Esophagus muscularis mucosa (tissue), 4 donors: ENCODE measurements around the gene ZKSCAN3. TPM values are rescaled to one million over a fixed set of nuclear protein-coding genes. Genes with fewer than 3 reads are reported as not detected.
A peak's percentile ranks its signal among the peaks of the same experiment; 100 is the strongest.
"Not testable (repeated sequence)": the region's sequence is repeated elsewhere in the genome, so short reads cannot be mapped to it uniquely, and the experiment has no call there.

ENCODE experiments used
- DNase-seq: peaks from one replicate; pipeline ENCODE4 v3.0.0-alpha.2; 2017; ENCODE audit errors: extremely low spot score
- H3K27ac ChIP-seq, 4 donors: fragments of 200-600 bp; sonication (generic); replicated peaks in 1 of 4; 1 replicate in 3 of 4; 2 replicates in 1 of 4; pipeline ENCODE4 v1.5.1; 2016 to 2019; ENCODE audit warnings: mild to moderate bottlenecking in 1 of 4
- H3K27me3 ChIP-seq, 4 donors: fragments of 200-600 bp; sonication (generic); one replicate each; pipeline versions ENCODE4 v1.5.1 to v1.6.0; 2016 to 2019
- H3K36me3 ChIP-seq, 4 donors: fragments of 200-600 bp; sonication (generic); one replicate each; pipeline ENCODE4 v1.5.1; 2016 to 2019
- H3K4me1 ChIP-seq, 4 donors: fragments of 200-600 bp; sonication (generic); one replicate each; pipeline ENCODE4 v1.5.1; 2016 to 2019
- H3K4me3 ChIP-seq, 4 donors: fragments of 200-600 bp; sonication (generic); 1 replicate in 2 of 4; 2 replicates in 2 of 4; pipeline ENCODE4 v1.5.1; 2016 to 2019; ENCODE audit warnings: mild to moderate bottlenecking in 4 of 4, moderate library complexity in 1 of 4
- H3K9me3 ChIP-seq, 4 donors: fragments of 200-600 bp; sonication (generic); 1 replicate in 3 of 4; 2 replicates in 1 of 4; pipeline ENCODE4 v1.5.1; 2016 to 2019
- EP300 ChIP-seq: sonication (generic); formaldehyde crosslinking; IDR thresholded peaks from one replicate; pipeline ENCODE4 v1.6.1; 2017; ENCODE audit warnings: antibody characterized with exemption
- POLR2A ChIP-seq: fragments of 450-650 bp; IDR thresholded peaks from one replicate; pipeline ENCODE4 v1.6.1; 2017; ENCODE audit warnings: antibody characterized with exemption, moderate library complexity, mild to moderate bottlenecking, low read depth
- POLR2AphosphoS5 ChIP-seq, 2 donors: sonication (generic); formaldehyde crosslinking; IDR thresholded peaks; one replicate each; pipeline ENCODE4 v1.6.1; 2017; ENCODE audit warnings: antibody characterized with exemption in 2 of 2
- WGBS: methylation state at CpG from one replicate; pipeline ENCODE4 v1.1.5; 2018; 5-methylcytosine and 5-hydroxymethylcytosine counted together
- intact Hi-C: fragments of 100-400 bp; cut with DNase I; formaldehyde crosslinking; loops from one replicate; pipeline ENCODE4 v1.15.1; 2023
- total RNA-seq, 4 donors: library from RNA; depleted of rRNA; stranded (reverse); fragments of >200 nt; gene quantifications; one replicate each; pipeline versions ENCODE4 v1.1.0 to v1.2.1, GENCODE V29; 2016
- TF ChIP-seq, protein P1 (sequence below), 3 experiments: fragments of 200-600 bp in 2 of 3; fragments of 450-650 bp in 1 of 3; sonication (generic) in 2 of 3; IDR thresholded peaks; one replicate each; pipeline ENCODE4 v1.5.1; 2017 to 2019; ENCODE audit warnings: antibody characterized with exemption in 3 of 3, mild to moderate bottlenecking in 2 of 3, moderate library complexity in 1 of 3

ZKSCAN3 gene
- total RNA-seq, 4 donors from 2014 or later = 2.8 to 10.4 (median 6.4) TPM

DNA sequence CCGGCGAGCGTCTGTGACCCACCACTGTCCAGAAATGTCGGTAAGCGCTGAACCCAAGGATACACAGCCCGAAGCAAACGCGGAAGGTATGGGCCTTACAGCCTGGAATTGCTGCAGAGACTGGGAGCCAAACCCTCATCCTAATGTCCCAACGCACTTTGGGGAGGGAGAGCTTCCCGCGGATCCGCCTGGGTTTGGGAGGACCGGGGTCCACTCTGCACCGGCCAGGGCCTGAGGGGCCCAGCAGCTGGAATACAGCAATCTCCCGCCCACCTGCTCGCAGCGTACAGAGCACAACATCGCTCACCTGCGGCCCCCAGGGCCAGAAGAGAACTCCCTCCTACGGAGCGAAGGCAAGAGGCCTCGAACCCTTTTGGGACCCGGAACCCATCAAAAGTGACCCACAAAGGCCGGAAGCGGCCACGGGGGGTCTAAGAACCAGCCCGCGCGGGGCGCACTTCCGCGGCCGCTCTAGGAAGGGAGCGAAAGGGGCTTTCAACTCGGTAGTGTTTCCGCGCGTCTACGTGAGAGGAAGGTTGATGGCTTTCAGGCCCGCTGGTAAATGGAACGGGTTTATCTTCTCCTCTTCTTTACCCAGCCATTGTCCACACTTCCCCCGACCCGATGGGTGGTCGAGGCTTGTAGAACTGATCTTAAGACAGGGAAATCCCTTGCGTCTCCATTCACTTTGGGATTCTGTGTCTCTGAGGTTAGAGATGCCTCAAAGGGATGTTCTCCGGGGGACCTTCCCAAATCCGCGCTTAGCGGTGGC, 49.8 kb downstream of the ZKSCAN3 start, which contains the start of gene ZSCAN12:
Gene ZSCAN12, minus strand, starts transcription at position 398 of the 772 bp plus-strand sequence. CDS start 1,342 bp downstream, outside the sequence.
- TF ChIP-seq POLR2AphosphoS5 (IDR thresholded peaks at IDR 0.05) = peak; percentile 65 to 77
- no peak for TF ChIP-seq POLR2A
- TF ChIP-seq, protein P1, sequence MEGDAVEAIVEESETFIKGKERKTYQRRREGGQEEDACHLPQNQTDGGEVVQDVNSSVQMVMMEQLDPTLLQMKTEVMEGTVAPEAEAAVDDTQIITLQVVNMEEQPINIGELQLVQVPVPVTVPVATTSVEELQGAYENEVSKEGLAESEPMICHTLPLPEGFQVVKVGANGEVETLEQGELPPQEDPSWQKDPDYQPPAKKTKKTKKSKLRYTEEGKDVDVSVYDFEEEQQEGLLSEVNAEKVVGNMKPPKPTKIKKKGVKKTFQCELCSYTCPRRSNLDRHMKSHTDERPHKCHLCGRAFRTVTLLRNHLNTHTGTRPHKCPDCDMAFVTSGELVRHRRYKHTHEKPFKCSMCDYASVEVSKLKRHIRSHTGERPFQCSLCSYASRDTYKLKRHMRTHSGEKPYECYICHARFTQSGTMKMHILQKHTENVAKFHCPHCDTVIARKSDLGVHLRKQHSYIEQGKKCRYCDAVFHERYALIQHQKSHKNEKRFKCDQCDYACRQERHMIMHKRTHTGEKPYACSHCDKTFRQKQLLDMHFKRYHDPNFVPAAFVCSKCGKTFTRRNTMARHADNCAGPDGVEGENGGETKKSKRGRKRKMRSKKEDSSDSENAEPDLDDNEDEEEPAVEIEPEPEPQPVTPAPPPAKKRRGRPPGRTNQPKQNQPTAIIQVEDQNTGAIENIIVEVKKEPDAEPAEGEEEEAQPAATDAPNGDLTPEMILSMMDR (IDR thresholded peaks at IDR 0.05) = peak; percentile 31 to 53 (median 52)
- peak; percentile 93 for DNase-seq
- 1% methylated on average over 25 of the region's 49 CpGs for WGBS
- no peaks in the 10 kb centered on the region for H3K27me3 ChIP-seq
- intact Hi-C loops = loop anchor here (5.0 kb wide), 1 partner anchor 43 kb away; the partner anchor contains the start of gene ZSCAN23
- peaks cover 0 to 24% (median 12%) of the 10 kb centered on the region in 4 donors for H3K36me3 ChIP-seq
- H3K9me3 ChIP-seq = no peaks in the 10 kb centered on the region
- H3K4me1 ChIP-seq = peaks cover 12 to 39% (median 35%) of the 10 kb centered on the region in 4 donors
- peak within 1 kb of the TSS; percentile 57 to 69 (median 68) for H3K27ac ChIP-seq
- H3K4me3 ChIP-seq = peak within 1 kb of the TSS; percentile 73 to 91 (median 84)

DNA sequence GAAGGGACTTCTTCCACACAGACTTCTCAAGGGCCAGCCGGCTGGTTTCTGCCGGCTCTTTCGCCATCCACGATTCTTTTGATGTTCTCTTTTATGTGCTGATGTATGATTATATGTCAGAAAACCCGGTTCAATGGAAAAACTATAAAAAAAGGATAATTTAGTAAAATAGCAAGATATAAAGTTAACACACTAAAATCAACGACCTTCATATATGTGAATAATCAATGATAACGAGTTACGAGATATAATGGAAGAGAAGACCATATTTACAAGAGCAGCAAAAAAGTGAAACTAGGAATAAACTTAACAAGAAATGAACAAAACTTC, 50.3 kb downstream of the ZKSCAN3 start:
- Histone ChIP-seq H3K9me3 (no peaks in the 10 kb centered on the region), H3K4me1 (peaks cover 12 to 34% (median 32%) of the 10 kb centered on the region in 4 donors), H3K27ac (peak overlapping the region; percentile 57 to 69 (median 68)), H3K36me3 (peaks cover 0 to 20% (median 9%) of the 10 kb centered on the region in 4 donors), H3K4me3 (peak overlapping the region; percentile 73 to 91 (median 84)), H3K27me3 (peaks cover 0 to 2% (median 0%) of the 10 kb centered on the region in 4 donors)
- WGBS = 25% methylated on average over 8 of the region's 8 CpGs
- DNase-seq = no peak
- TF ChIP-seq POLR2AphosphoS5 (IDR thresholded peaks at IDR 0.05) (no peak), POLR2A (no peak), EP300 (no peak)
- TF ChIP-seq, protein P1 (IDR thresholded peaks at IDR 0.05) = no peak
- intact Hi-C loops = no loop called here

DNA sequence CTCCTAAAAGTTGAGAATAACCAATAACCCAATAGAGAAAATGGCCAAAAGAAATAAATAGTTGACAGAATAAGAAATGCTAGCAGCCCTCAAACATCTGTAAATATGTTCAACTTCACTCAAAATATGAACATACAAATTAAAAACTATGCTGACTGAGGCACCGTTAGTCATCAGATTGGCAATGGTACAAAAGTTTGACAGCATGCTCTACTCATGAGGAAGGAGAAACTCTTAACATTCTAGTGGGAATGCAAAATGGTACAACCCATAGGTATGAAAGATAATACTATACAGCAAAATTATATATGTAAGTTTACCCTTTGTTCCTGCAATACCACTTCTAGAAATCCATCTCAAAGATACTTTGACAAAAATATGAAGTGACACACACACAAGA, 51.4 kb downstream of the ZKSCAN3 start:
- H3K27ac ChIP-seq = no peak overlapping the region
- 78% methylated on average over 1 of the region's 1 CpG for WGBS
- no peaks in the 10 kb centered on the region for H3K9me3 ChIP-seq
- peaks cover 12 to 31% (median 28%) of the 10 kb centered on the region in 4 donors for H3K4me1 ChIP-seq
- peaks cover 0 to 10% (median 7%) of the 10 kb centered on the region in 4 donors for H3K36me3 ChIP-seq
- intact Hi-C loops = no loop called here
- DNase-seq = no peak
- peaks cover 0 to 10% (median 0%) of the 10 kb centered on the region in 4 donors for H3K27me3 ChIP-seq
- no peak overlapping the region for H3K4me3 ChIP-seq
- TF ChIP-seq POLR2A = no peak
- no peak for TF ChIP-seq EP300
- no peak for TF ChIP-seq POLR2AphosphoS5 (IDR thresholded peaks at IDR 0.05)
- TF ChIP-seq, protein P1 (IDR thresholded peaks at IDR 0.05) = no peak

DNA sequence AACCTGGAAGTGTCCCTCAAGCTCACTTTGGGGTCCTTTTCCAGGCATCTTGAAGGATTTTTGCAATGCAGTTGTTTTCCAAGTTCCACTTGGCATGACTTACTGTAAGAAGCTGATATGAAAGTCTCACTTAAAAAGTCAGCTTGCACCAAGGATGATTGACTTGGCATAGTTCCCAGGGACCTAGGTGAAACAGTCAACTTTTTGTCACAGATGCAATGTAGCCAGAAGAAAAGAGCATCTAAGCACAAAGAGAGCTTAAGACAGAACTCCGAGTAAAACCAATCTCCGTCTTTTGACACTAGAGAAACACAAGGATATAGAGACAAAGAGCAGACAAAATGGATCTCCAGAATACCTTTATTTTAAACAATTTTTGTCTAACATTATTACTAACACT, 52.5 kb downstream of the ZKSCAN3 start:
- intact Hi-C loops = no loop called here
- TF ChIP-seq, protein P1 (IDR thresholded peaks at IDR 0.05) = no peak
- TF ChIP-seq POLR2AphosphoS5 (IDR thresholded peaks at IDR 0.05) = no peak
- Histone ChIP-seq H3K4me3 (no peak overlapping the region), H3K27me3 (peaks cover 0 to 19% (median 0%) of the 10 kb centered on the region in 4 donors), H3K4me1 (peaks cover 7 to 23% (median 18%) of the 10 kb centered on the region in 4 donors), H3K27ac (no peak overlapping the region), H3K36me3 (no peaks in the 10 kb centered on the region), H3K9me3 (no peaks in the 10 kb centered on the region)
- 92% methylated on average over 2 of the region's 2 CpGs for WGBS
- no peak for DNase-seq

GRCh38 chr6:28403923-28404322, 54.2 kb downstream of the ZKSCAN3 start:
- H3K36me3 ChIP-seq, H3K9me3 ChIP-seq, DNase-seq, H3K4me3 ChIP-seq, intact Hi-C loops, H3K27ac ChIP-seq, H3K4me1 ChIP-seq: not testable (repeated sequence)
- peaks cover 0 to 24% (median 0%) of the 10 kb centered on the region in 4 donors for H3K27me3 ChIP-seq
- WGBS = 93% methylated on average over 5 of the region's 5 CpGs
